Activated CD8-positive, alpha-beta memory T cell treated with anti-CD3 and anti-CD28 coated beads, Interleukin-2, amount 50 U/mL, for 24 hours (primary cell): ENCODE measurements around the gene PRELID3B.
A peak's percentile ranks its signal among the peaks of the same experiment; 100 is the strongest.
"Not testable (repeated sequence)": the region's sequence is repeated elsewhere in the genome, so short reads cannot be mapped to it uniquely, and the experiment has no call there.

Experiments
- DNase-seq: peaks from one replicate; pipeline ENCODE4 v3.0.0-alpha.2; 2020; ENCODE audit errors: extremely low read depth

The PRELID3B gene

DNA sequence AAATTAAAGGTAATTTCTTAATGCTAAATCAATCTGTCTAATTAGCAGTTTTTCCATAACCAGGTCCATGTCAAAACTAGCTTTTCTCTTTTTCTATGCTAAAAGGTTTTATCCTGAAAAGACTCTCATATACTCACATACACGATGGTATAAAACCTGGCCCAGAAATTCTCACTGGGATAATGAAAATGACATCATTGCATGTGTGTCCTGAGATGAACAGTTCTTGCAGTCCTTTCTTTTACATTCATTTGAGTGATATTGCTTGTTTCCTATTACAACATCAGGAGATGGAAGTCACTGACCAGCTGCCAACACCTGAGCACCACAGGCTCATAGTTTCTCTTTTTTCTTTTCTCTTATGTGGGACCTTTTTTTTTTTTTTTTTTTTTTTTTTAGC is 7.9 kb upstream of the PRELID3B start:
- no peak for DNase-seq

DNA sequence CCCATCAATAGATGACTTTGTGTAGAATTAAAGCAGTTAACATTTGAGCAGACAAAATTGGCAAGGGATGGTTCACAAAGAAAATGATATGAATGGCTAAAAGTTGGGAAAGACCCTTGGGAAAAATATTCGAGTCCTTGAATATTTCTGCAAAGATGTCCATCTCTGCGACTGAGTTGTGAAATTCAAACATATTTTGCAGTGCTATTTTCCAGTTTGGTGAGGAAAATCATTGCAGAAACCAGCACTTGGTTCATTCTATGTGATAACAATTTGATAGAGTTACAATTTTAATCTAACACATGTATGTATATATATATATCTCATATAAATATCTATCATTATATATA is 6.1 kb upstream of the PRELID3B start:
- DNase-seq = no peak

DNA sequence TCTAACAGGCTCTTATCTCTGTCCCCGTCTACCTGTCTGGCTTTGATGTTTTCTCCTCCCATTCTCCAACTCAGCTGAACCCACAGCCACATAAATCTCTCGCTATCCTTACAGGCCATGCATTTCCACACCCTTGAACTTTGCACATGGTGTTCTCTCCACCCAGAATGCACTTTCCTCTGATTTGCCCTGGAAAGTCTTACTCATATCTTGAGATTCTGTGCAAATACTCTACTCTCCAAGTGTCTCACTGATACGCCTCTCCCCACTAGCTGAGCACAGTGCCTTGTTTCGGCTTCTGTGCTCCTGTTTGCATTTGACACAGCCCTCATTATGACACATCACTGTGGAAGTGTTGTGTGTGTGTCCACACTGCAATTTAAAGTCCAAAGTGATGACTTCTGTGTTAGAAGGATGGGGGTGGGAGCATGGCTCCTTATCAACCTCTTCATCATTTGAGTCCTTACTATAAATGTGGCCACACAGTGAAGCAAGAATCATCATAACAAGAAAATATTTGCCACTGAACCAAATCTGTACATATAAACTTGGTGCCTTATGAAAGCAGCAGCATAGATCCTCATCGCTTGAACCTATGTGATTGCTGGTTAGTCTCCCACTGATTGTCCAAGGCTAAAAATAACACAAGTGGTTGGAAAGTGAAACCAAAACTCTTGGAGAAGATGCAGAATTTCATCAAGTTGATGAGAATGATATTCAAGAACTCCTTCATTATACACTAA is 5.5 kb upstream of the PRELID3B start:
- DNase-seq = no peak

- DNase-seq = no peak
Measured at GRCh38 chr20:59046862-59047261, 4.3 kb upstream of the PRELID3B start.

DNA sequence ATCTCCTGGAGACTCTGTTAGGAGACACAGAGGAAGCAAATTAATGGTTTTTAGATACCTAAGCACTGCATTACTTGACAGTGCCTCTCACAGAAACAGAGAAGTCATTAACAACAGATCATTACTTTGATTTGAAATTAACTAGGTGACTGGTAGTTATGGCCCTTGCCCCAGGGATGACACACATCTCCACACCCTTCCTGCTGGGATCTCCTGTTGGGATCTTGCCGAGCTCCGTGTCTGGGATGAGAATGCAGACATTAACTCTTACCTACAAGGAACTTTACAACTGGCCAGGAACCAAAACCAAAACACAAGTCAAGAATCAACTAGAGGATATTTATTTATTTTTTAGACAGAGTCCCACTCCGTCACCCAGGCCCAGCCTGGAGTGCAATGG is 2.2 kb upstream of the PRELID3B start:
- DNase-seq = no peak

DNA sequence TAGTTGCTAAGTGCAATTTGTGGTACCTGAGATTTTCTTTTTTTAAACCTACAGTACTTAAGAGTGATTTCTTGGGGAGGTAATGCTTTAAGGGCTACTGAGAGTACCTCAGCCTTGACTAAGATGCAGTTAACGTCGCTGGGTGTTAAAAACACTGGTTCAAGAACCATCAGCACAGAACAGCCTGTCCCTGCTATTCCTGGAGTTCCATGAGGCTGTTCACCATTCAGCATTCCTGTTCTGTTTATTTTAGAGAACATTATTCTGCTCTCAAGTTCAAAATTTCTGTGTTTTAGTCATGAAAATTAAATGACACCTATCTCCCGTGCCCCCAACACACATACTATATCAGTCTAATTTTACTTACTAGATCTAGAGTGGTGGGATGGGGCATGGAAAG is 1.7 kb upstream of the PRELID3B start:
- DNase-seq = no peak

- DNase-seq = no peak
Measured at GRCh38 chr20:59043698-59044097, 1.1 kb upstream of the PRELID3B start.

GRCh38 chr20:59042796-59043631 is 428 bp upstream of the PRELID3B start:
- peak; percentile 78 for DNase-seq

DNA sequence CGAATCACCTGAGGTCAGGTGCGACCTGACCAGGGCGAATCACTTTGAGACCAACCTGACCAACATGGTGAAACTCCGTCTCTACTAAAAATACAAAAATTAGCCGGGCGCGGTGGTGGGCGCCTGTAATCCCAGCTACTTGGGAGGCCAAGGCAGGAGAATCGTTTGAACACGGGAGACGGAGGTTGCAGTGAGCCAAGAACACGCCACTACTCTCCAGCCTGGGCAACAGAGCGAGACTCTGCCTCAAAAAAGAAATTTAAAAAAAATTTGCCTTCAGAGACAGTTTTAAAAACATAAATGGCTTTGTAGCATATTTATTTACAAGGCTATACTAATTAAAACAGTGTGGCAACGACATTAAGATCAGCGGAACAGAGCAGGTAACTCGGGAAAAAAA is 1.1 kb downstream of the PRELID3B start:
- not testable (repeated sequence) for DNase-seq

GRCh38 chr20:59040667-59041066 is 1.9 kb downstream of the PRELID3B start:
- DNase-seq = no peak

- DNase-seq = no peak
Measured at GRCh38 chr20:59039233-59039632, 3.4 kb downstream of the PRELID3B start.

GRCh38 chr20:59037386-59037785 is 5.2 kb downstream of the PRELID3B start:
- no peak for DNase-seq

- no peak for DNase-seq
Measured at GRCh38 chr20:59035381-59035780, 7.2 kb downstream of the PRELID3B start.

- no peak for DNase-seq
Measured at GRCh38 chr20:59033616-59034165, 8.9 kb downstream of the PRELID3B start.

DNA sequence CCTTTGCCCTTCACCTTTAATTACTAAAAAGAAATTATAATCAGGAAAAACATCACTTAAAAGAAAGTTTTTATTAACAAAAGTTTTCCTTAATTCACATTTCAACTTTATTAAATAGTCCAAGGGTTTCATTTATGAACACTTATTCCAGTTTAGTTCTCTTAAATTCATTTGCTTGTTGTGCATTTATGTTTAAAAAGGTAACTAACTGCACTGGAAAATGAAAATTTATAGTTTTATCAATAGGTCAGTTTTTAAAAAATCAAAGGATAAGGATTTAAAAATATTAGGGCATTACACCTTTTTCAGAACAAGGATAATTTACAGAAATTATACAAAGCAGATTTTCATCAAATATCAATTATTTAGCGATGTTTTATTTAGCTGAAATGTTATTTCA is 9.5 kb downstream of the PRELID3B start:
- DNase-seq = no peak

DNA sequence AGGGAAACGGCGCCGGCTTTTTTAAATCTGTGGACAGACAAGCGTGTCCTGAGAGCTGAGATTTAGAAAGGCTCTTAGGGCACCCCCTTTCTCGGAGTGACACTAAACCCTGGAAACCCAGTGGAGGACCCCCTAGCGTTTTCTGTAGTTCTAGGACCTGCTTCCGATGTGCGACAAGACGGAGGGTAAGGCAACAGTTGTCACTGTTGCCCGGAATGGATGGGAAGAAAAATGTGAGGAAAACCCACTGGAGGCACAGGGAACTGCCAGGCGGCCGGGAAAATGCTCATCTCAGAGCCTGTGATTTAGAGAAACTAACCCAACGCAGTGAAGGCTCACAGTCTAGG is 9.9 kb downstream of the PRELID3B start:
- DNase-seq = no peak

DNA sequence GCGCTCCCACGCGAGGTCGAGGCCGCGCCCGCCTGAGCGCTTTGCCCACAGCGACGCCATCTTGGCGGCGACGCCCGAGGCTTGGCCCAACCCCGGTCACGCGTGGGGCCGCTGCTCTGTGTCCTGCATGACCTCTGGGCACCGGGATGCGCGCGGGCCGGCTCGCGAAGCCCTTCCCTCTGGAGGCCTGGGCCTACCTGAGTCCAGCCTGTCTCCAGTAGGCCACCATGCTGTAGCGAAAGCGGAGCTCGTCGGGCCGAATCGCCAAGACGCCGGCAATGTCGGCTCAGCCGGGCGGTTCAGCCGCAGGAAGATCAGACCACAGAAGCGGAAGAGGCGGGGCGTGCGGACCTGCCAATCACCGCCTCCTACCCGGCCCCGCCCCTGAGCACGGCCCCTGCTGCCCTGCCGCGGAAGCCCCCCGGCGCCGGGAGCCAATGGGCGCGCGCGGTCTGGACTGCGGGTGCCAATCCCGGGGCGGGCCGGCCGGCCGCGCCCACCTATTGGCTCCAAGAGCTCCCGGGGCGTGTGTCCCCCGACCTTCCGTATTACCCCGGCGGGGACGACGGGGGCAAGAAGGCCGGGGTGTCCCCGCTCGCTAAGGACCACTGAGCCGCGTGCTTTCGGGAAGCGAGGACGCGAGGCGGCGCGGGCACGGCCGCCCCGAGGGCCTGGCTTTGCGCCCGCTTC is 10.4 kb downstream of the PRELID3B start, which contains the start of gene ATP5F1E:
TSS of gene ATP5F1E (minus strand) at position 313 of the 690 bp plus-strand sequence. CDS start at position 229, 84 bp downstream.
- peak; percentile 79 for DNase-seq

DNA sequence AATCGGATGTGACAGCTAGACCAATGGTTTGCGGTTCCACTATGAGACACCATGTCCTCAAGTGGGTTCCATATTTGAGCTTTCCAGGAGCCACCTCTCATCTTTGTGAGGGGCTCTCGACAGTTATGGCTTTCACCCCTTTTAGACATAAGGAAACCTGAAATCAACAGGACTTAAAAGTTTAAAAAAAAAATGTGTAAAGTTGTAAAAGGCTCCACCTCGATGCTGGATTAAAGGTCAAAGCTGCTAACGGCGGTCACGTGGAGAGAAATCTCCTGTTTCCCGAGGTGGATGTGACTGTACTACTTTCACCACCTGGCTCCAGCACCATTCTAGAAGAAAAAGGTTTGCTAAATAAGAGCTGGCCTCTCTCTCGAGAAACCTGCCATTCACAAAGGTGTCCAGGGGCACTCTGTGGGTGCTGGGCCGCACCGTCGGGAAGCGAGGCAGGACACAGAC is 11.0 kb downstream of the PRELID3B start:
- no peak for DNase-seq

DNA sequence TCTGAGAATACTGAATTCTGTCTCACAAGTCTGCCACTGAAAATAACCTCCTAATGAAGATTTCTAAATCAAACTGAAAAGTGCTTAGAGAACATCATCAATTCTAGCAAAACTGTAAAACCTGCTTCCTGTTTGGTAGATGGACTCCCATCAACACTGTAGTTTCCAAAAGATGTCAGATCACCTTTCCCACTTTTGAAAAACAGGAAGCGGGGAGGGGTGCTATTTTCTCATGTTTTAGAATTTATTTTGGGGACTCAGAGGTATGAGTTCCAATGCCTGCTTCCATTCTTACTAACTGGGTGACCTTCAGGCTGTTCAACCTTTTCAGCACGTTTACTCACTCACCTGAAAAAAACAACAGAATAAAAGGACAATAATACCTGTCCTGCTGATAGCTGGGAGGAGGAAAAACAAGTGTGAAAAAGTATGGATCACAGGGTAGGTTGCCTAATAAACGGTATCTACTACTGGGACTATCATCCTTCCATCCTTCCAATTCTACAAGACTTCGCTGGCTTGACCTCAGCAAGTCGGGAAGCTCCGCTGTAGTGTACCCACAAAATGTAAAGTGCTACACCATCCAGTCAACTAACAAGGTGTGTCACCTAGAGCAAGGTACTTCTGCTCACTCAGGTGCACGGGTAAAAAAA is 11.5 kb downstream of the PRELID3B start:
- DNase-seq = no peak

DNA sequence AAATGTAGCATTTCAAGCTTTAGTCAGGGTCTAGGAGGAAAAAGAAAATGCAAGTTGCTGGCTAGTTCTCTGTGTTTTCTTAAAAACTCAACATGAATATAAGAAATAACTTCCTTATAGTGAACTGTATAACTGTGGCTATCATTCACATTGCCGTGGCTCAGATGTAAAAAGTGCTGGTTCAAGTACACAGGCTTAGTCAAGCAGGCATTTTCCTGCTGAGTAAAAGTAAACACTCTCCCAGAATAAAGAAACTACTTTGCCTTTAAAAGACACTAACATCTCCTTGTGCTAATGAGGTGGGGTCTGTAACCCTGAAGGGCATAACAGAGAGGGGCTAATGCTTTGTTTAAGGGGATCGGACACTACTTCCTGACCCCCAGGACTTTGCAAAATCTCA is 13.8 kb downstream of the PRELID3B start:
- no peak for DNase-seq

GRCh38 chr20:59027741-59028320 is 14.8 kb downstream of the PRELID3B start:
- no peak for DNase-seq
